H9 (cell line): Measurements from ENCODE around the gene FAAH. TPM values are rescaled to one million over a fixed set of nuclear protein-coding genes. Genes with fewer than 3 reads are reported as not detected.

Experiments
- DNase-seq: peaks from one replicate; pipeline ENCODE4 v3.0.0-alpha.2; 2017
- H2AFZ ChIP-seq: one replicate; pipeline ENCODE4 v1.6.1; 2013; ENCODE audit warnings: mild to moderate bottlenecking, low read length, control low read depth, moderate library complexity
- H2AK5ac ChIP-seq: 2 replicates; pipeline ENCODE4 v1.6.1; 2013; ENCODE audit warnings: low read length, control low read depth, mixed read lengths; ENCODE audit not compliant: insufficient read length
- H2BK120ac ChIP-seq: one replicate; pipeline ENCODE4 v1.6.1; 2013; ENCODE audit warnings: low read depth, mild to moderate bottlenecking, low read length, control low read depth, inconsistent platforms; ENCODE audit not compliant: poor library complexity, severe bottlenecking
- H2BK12ac ChIP-seq: 2 replicates; pipeline ENCODE4 v1.6.1; 2013; ENCODE audit warnings: low read length, control low read depth, mixed read lengths, low read depth; ENCODE audit not compliant: insufficient read length
- H2BK15ac ChIP-seq: 2 replicates; pipeline ENCODE4 v1.6.1; 2013; ENCODE audit warnings: low read depth, low read length, control low read depth
- H2BK20ac ChIP-seq: one replicate; pipeline ENCODE4 v1.6.1; 2013; ENCODE audit warnings: low read depth, mild to moderate bottlenecking, low read length, control low read depth, inconsistent platforms; ENCODE audit not compliant: poor library complexity, severe bottlenecking
- H2BK5ac ChIP-seq: 2 replicates; pipeline ENCODE4 v1.6.1; 2013; ENCODE audit warnings: low read length, control low read depth, mixed read lengths; ENCODE audit not compliant: insufficient read length
- H3K14ac ChIP-seq: 2 replicates; pipeline ENCODE4 v1.6.1; 2013; ENCODE audit warnings: low read length, control low read depth; ENCODE audit not compliant: insufficient read depth
- H3K18ac ChIP-seq: 2 replicates; pipeline ENCODE4 v1.6.1; 2013; ENCODE audit warnings: low read depth, mild to moderate bottlenecking, mixed read lengths, low read length, control low read depth; ENCODE audit not compliant: insufficient read length
- H3K23ac ChIP-seq: 2 replicates; pipeline ENCODE4 v1.6.1; 2013; ENCODE audit warnings: low read length, control low read depth, mixed read lengths, low read depth; ENCODE audit not compliant: insufficient read length
- H3K23me2 ChIP-seq: 2 replicates; pipeline ENCODE4 v1.6.1; 2013; ENCODE audit warnings: low read depth, mild to moderate bottlenecking, mixed read lengths, low read length, control low read depth; ENCODE audit not compliant: insufficient read length, poor library complexity, severe bottlenecking
- H3K27ac ChIP-seq: 2 replicates; pipeline ENCODE4 v1.5.1; 2013; ENCODE audit warnings: low read length, control low read depth, mixed read lengths, low read depth; ENCODE audit not compliant: insufficient read length
- H3K27me3 ChIP-seq: 2 replicates; pipeline ENCODE4 v1.6.1; 2013; ENCODE audit warnings: low read length, control low read depth, inconsistent platforms; ENCODE audit not compliant: insufficient read depth
- H3K4ac ChIP-seq: 2 replicates; pipeline ENCODE4 v1.6.1; 2013; ENCODE audit warnings: low read depth, mild to moderate bottlenecking, control low read depth, inconsistent platforms, low read length, moderate library complexity
- H3K4me1 ChIP-seq: 2 replicates; pipeline ENCODE4 v1.6.1; 2013; ENCODE audit warnings: low read length, control low read depth, inconsistent platforms; ENCODE audit not compliant: insufficient read depth
- H3K4me2 ChIP-seq: 2 replicates; pipeline ENCODE4 v1.6.1; 2013; ENCODE audit warnings: low read length, control low read depth, mixed read lengths; ENCODE audit not compliant: insufficient read length, insufficient read depth
- H3K56ac ChIP-seq: 2 replicates; pipeline ENCODE4 v1.6.1; 2013; ENCODE audit warnings: low read depth, mild to moderate bottlenecking, mixed read lengths, low read length, control low read depth; ENCODE audit not compliant: insufficient read length
- H3K79me1 ChIP-seq: 2 replicates; pipeline ENCODE4 v1.6.1; 2013; ENCODE audit warnings: low read depth, mild to moderate bottlenecking, moderate library complexity, low read length, control low read depth, inconsistent platforms; ENCODE audit not compliant: insufficient read depth, poor library complexity, severe bottlenecking
- H3K79me2 ChIP-seq: 2 replicates; pipeline ENCODE4 v1.6.1; 2013; ENCODE audit warnings: low read length, control low read depth, inconsistent platforms; ENCODE audit not compliant: insufficient read depth
- H3K9ac ChIP-seq: 2 replicates; pipeline ENCODE4 v1.6.1; 2013; ENCODE audit warnings: low read length, control low read depth, mixed read lengths; ENCODE audit not compliant: insufficient read length; ENCODE audit errors: extremely low read depth
- H3K9me3 ChIP-seq: one replicate; pipeline ENCODE4 v1.6.1; 2013; ENCODE audit warnings: low read depth, low read length, inconsistent platforms; ENCODE audit not compliant: control insufficient read depth
- H3T11ph ChIP-seq: one replicate; pipeline ENCODE4 v1.6.1; 2013; ENCODE audit warnings: mild to moderate bottlenecking, low read length, control low read depth, inconsistent platforms
- H4K20me1 ChIP-seq: one replicate; pipeline ENCODE4 v1.6.1; 2013; ENCODE audit not compliant: control insufficient read depth, insufficient read length, insufficient read depth
- H4K5ac ChIP-seq: 2 replicates; pipeline ENCODE4 v1.6.1; 2013; ENCODE audit warnings: low read depth, mild to moderate bottlenecking, mixed read lengths, low read length, control low read depth; ENCODE audit not compliant: insufficient read length
- H4K8ac ChIP-seq: replicated peaks from 2 replicates; pipeline ENCODE4 v1.6.1; 2013; ENCODE audit warnings: low read length, control low read depth, mixed read lengths, low read depth; ENCODE audit not compliant: insufficient read length
- H4K91ac ChIP-seq: 2 replicates; pipeline ENCODE4 v1.6.1; 2013; ENCODE audit warnings: low read depth, mild to moderate bottlenecking, moderate library complexity, mixed read lengths, low read length, control low read depth; ENCODE audit not compliant: insufficient read length
- H3K27ac Mint-ChIP-seq, 3 experiments: 2 replicates in 2 of 3; 3 replicates in 1 of 3; pipeline ENCODE4 v1.8.0; 2020 to 2021; ENCODE audit warnings: mixed read lengths in 3 of 3, mild to moderate bottlenecking in 1 of 3, moderate library complexity in 1 of 3
- H3K27me3 Mint-ChIP-seq: 2 replicates; pipeline ENCODE4 v1.8.0; 2021; ENCODE audit warnings: low read depth, mild to moderate bottlenecking, moderate library complexity, mixed read lengths
- H3K36me3 Mint-ChIP-seq, 3 experiments: 2 replicates in 2 of 3; 3 replicates in 1 of 3; pipeline ENCODE4 v1.8.0; 2020 to 2021; ENCODE audit warnings: low read depth in 3 of 3, mixed read lengths in 3 of 3; ENCODE audit not compliant: insufficient read depth in 1 of 3
- H3K4me1 Mint-ChIP-seq, 2 experiments: 2 replicates each; pipeline ENCODE4 v1.8.0; 2020; ENCODE audit warnings: mixed read lengths in 2 of 2
- H3K4me3 Mint-ChIP-seq, 2 experiments: 2 replicates in 1 of 2; 3 replicates in 1 of 2; pipeline ENCODE4 v1.8.0; 2020 to 2021; ENCODE audit warnings: mild to moderate bottlenecking in 2 of 2, mixed read lengths in 2 of 2, moderate library complexity in 1 of 2
- H3K9me3 Mint-ChIP-seq, 2 experiments: 2 replicates in 1 of 2; 3 replicates in 1 of 2; pipeline ENCODE4 v1.8.0; 2020; ENCODE audit warnings: mild to moderate bottlenecking in 2 of 2, mixed read lengths in 2 of 2, moderate library complexity in 1 of 2
- CTCF ChIP-seq: fragments of 200-600 bp; sonication (generic); conservative IDR thresholded peaks from 3 replicates; pipeline ENCODE4 v1.8.0; 2021; ENCODE audit warnings: antibody characterized with exemption, mild to moderate bottlenecking
- WGBS: extraction: QIAGEN DNeasy Blood & Tissue Kit; methylation state at CpG from one replicate; pipeline ENCODE4 v1.1.7; 2013; ENCODE audit warnings: missing lambda C conversion rate, low lambda C conversion rate, mixed read lengths; ENCODE audit not compliant: insufficient read length; ENCODE audit errors: extremely low coverage; 5-methylcytosine and 5-hydroxymethylcytosine counted together
- total RNA-seq: library from RNA; stranded (reverse); gene quantifications from 2 replicates; pipeline ENCODE4 v1.2.1, GENCODE V29; 2021

The FAAH gene
- total RNA-seq, 1 experiment from 2014 or later = 18.9 TPM

DNA sequence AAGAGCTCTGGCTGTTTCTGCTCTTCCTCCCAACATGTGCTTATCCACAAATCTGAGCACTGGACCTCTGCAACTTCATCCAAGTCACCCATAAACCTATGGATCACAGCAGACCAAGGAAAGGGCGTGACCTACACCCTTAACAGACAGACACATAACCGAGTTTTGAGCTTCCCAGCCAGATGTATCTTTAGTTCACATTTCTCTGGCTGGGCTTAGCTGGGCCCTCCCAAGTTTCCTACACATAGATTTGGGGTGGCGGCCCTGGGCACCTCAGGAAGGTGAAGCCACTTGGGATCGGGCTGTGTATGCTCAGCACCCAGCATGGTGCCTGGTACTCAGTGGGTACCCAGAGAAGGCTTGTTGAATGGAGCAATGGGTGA is 26.4 kb downstream of the FAAH start:
- no peak overlapping the region for H3K27ac ChIP-seq
- Mint-ChIP-seq H3K27me3 (peaks cover 38% of the 10 kb centered on the region), H3K36me3 (no peaks in the 10 kb centered on the region), H3K9me3 (no peaks in the 10 kb centered on the region; a peak in 1 of 5 replicates), H3K4me1 (no peaks in the 10 kb centered on the region), H3K4me3 (no peak overlapping the region), H3K27ac (no peak overlapping the region)
- no peaks in the 10 kb centered on the region for H3K4me1 ChIP-seq
- H3K4ac ChIP-seq = no peak overlapping the region
- H4K20me1 ChIP-seq = no peaks in the 10 kb centered on the region
- H3K56ac ChIP-seq = no peak overlapping the region
- no peak overlapping the region for H4K91ac ChIP-seq
- H3K18ac ChIP-seq = no peak overlapping the region
- H3K27me3 ChIP-seq = no peaks in the 10 kb centered on the region
- WGBS = no CpG with 5 or more reads among the region's 4 CpGs
- no peak overlapping the region for H3K4me2 ChIP-seq
- H2BK12ac ChIP-seq = no peak overlapping the region
- H2AFZ ChIP-seq = no peak overlapping the region
- H3K79me1 ChIP-seq = no peaks in the 10 kb centered on the region
- no peaks in the 10 kb centered on the region for H3K23me2 ChIP-seq
- H4K8ac ChIP-seq = no peak overlapping the region
- no peak overlapping the region for H2BK120ac ChIP-seq
- DNase-seq = no peak
- H3K79me2 ChIP-seq = no peaks in the 10 kb centered on the region
- TF ChIP-seq CTCF = no peak
- no peak overlapping the region for H3T11ph ChIP-seq
- no peaks in the 10 kb centered on the region for H3K9me3 ChIP-seq
- H3K9ac ChIP-seq = no peak overlapping the region
- no peak overlapping the region for H2AK5ac ChIP-seq
- H4K5ac ChIP-seq = no peak overlapping the region
- H3K14ac ChIP-seq = no peak overlapping the region
- no peak overlapping the region for H2BK20ac ChIP-seq
- no peak overlapping the region for H2BK5ac ChIP-seq
- no peak overlapping the region for H3K23ac ChIP-seq
- no peak overlapping the region for H2BK15ac ChIP-seq
